HepG2 (cell line): ENCODE measurements around the gene SELENOM. TPM values are rescaled to one million over a fixed set of nuclear protein-coding genes. Genes with fewer than 3 reads are reported as not detected.

Source experiments
- ATAC-seq: fragments of 200-7000 bp; cut with Tn5 transposase; 3 replicates; pipeline ENCODE4 v1.9.1; 2020; ENCODE audit warnings: mild to moderate bottlenecking, moderate library complexity
- BruUV-seq: library from RNA; stranded (reverse); fragments of 400-500 nt; replicated peaks from 2 replicates; lab custom pipeline; 2021; lab: Mats Ljungman, UMichigan
- CTCF ChIA-PET: fragments of 300-600 bp; formaldehyde crosslinking; extraction: SDS; loops from one replicate; lab custom pipeline; 2021; ENCODE audit warnings: low total read pairs, inconsistent platforms, low intra/inter-chr PET ratio; lab: Yijun Ruan, JAX
- POLR2A ChIA-PET: fragments of 350-600 bp; sonication (Branson Sonifier 250); formaldehyde crosslinking; loops from one replicate; lab custom pipeline; 2020; ENCODE audit warnings: antibody characterized with exemption, inconsistent platforms; lab: Yijun Ruan, JAX
- DNase-seq: peaks from one replicate; pipeline ENCODE4 v3.0.0-alpha.2; 2015; ENCODE audit warnings: low spot score
- FAIRE-seq: peaks from 3 replicates; lab custom pipeline; 2011; peaks lifted over from hg19 to GRCh38; lab: Jason Lieb, UNC
- H2AFZ ChIP-seq: one replicate; pipeline ENCODE4 v1.6.1; 2011; ENCODE audit warnings: low read length, inconsistent platforms
- H3K27ac ChIP-seq: fragments of 300-600 bp; 3 replicates; pipeline ENCODE4 v1.8.0; 2011; ENCODE audit warnings: mixed run types, mild to moderate bottlenecking, mixed read lengths, low read length, inconsistent platforms; ENCODE audit not compliant: insufficient read depth; ENCODE audit errors: extremely low read length
- H3K27me3 ChIP-seq, 2 experiments: fragments of 200-600 bp in 1 of 2; 2 replicates in 1 of 2; 3 replicates in 1 of 2; pipeline versions ENCODE4 v1.6.0 to v1.8.0; 2011; ENCODE audit warnings: low read length in 2 of 2, mild to moderate bottlenecking in 2 of 2, moderate library complexity in 2 of 2, inconsistent platforms in 1 of 2; ENCODE audit not compliant: insufficient read depth in 2 of 2, control insufficient read depth in 1 of 2
- H3K36me3 ChIP-seq, 2 experiments: fragments of 200-600 bp in 1 of 2; replicated peaks in 1 of 2; 2 replicates in 1 of 2; 3 replicates in 1 of 2; pipeline versions ENCODE4 v1.5.1 to v1.8.0; 2011; ENCODE audit warnings: low read length in 2 of 2, inconsistent platforms in 1 of 2; ENCODE audit not compliant: insufficient read depth in 2 of 2, control insufficient read depth in 1 of 2
- H3K4me1 ChIP-seq: 2 replicates; pipeline ENCODE4 v1.5.1; 2012; ENCODE audit warnings: low read length, inconsistent platforms; ENCODE audit not compliant: insufficient read depth
- H3K4me2 ChIP-seq: 2 replicates; pipeline ENCODE4 v1.6.0; 2011; ENCODE audit warnings: low read depth, low read length, inconsistent platforms
- H3K4me3 ChIP-seq, 3 experiments: fragments of 200-600 bp in 1 of 3; sonication (generic), shearing (Covaris generic) in 1 of 3; replicated peaks in 1 of 3; 2 replicates each; pipeline ENCODE4 v1.5.1; 2011 to 2016; ENCODE audit warnings: low read length in 3 of 3, inconsistent platforms in 2 of 3, low read depth in 2 of 3, mild to moderate bottlenecking in 2 of 3, control low read depth in 1 of 3, mixed read lengths in 1 of 3; ENCODE audit not compliant: insufficient read depth in 1 of 3
- H3K79me2 ChIP-seq: one replicate; pipeline ENCODE4 v1.6.1; 2011; ENCODE audit warnings: low read length, inconsistent platforms; ENCODE audit not compliant: insufficient read depth
- H3K9ac ChIP-seq: 2 replicates; pipeline ENCODE4 v1.6.0; 2011; ENCODE audit warnings: mild to moderate bottlenecking, low read depth, low read length, inconsistent platforms; ENCODE audit not compliant: insufficient read depth
- H3K9me3 ChIP-seq: 2 replicates; pipeline ENCODE4 v1.5.1; 2012; ENCODE audit warnings: mild to moderate bottlenecking, low read length
- H4K20me1 ChIP-seq: 2 replicates; pipeline ENCODE4 v1.6.0; 2011; ENCODE audit warnings: inconsistent platforms, mild to moderate bottlenecking, low read length, moderate library complexity; ENCODE audit not compliant: insufficient read depth
- BRD4 ChIP-seq: sonication (generic); formaldehyde crosslinking; IDR thresholded peaks from 2 replicates; pipeline ENCODE4 v1.4.0; 2020; ENCODE audit warnings: missing genetic modification reagents
- GATAD1 ChIP-seq: IDR thresholded peaks from 2 replicates; pipeline ENCODE4 v1.6.1; 2016; ENCODE audit warnings: missing genetic modification reagents, missing compliant biosample characterization
- HNF4A ChIP-seq: sonication (generic); formaldehyde crosslinking; IDR thresholded peaks from 2 replicates; pipeline ENCODE4 v1.4.0; 2020; ENCODE audit warnings: missing genetic modification reagents
- RBFOX2 ChIP-seq: fragments of 200-400 bp; formaldehyde crosslinking; IDR thresholded peaks from 2 replicates; pipeline ENCODE4 v1.6.1; 2017; ENCODE audit warnings: low read depth, mild to moderate bottlenecking, low read length
- TFAP4 ChIP-seq: sonication (generic); IDR thresholded peaks from 2 replicates; pipeline ENCODE4 v1.6.1; 2016; ENCODE audit warnings: low read depth, borderline replicate concordance
- ZZZ3 ChIP-seq: sonication (generic); formaldehyde crosslinking; IDR thresholded peaks from 2 replicates; pipeline ENCODE4 v1.4.0; 2020; ENCODE audit warnings: missing genetic modification reagents, mild to moderate bottlenecking, borderline replicate concordance
- WGBS: methylation state at CpG from one replicate; pipeline ENCODE4 v1.1.6; 2017; ENCODE audit warnings: low lambda C conversion rate; 5-methylcytosine and 5-hydroxymethylcytosine counted together
- in situ Hi-C: cut with HindIII; loops from 2 replicates; pipeline ENCODE4 v1.10.0; 2017; ENCODE audit warnings: low pct_unique_long_range_greater_than_20kb; ENCODE audit not compliant: extremely low pct_ligation_motif_present
- intact Hi-C: fragments of 100-400 bp; cut with micrococcal nuclease; formaldehyde crosslinking; loops from one replicate; pipeline ENCODE4 v1.10.0; 2022; ENCODE audit not compliant: unreplicated experiment
- polyA plus RNA-seq, 8 experiments: library from polyadenylated mRNA; depleted of rRNA in 3 of 8; stranded (reverse) in 7 of 8; unstranded in 1 of 8; fragments of >200 nt; fragmentation: Illumina TruSeq in 4 of 8; extraction: Trizol in 4 of 8; gene quantifications; 2 replicates each; pipeline versions ENCODE4 v1.2.1 to v1.2.3, GENCODE V29; 2011 to 2016; ENCODE audit warnings: low read depth in 4 of 8, missing spikeins in 1 of 8, mixed read lengths in 1 of 8; ENCODE audit not compliant: insufficient read depth in 1 of 8
- total RNA-seq, 5 experiments: library from RNA; depleted of rRNA; stranded (reverse); fragments of >200 nt; fragmentation: Illumina TruSeq; extraction: Trizol; gene quantifications; 2 replicates each; pipeline ENCODE4 v1.2.3, GENCODE V29; 2016; ENCODE audit warnings: low read depth in 1 of 5

The SELENOM gene
- total and polyA plus RNA-seq, 2 of the 13 experiments (the other 11 are each of a cell fraction or from before 2014, with no cell fraction given), result 4.1 to 4.3 TPM

- ATAC-seq, result no peak
- Histone ChIP-seq H3K4me1 (no peaks in the 10 kb centered on the region), H3K4me3 (no peak overlapping the region), H3K9ac (no peak overlapping the region), H3K79me2 (no peaks in the 10 kb centered on the region), H4K20me1 (no peaks in the 10 kb centered on the region), H2AFZ (no peak overlapping the region)
- intact Hi-C loops (no loop called here), in situ Hi-C loops (no loop called here)
- POLR2A ChIA-PET, result interaction anchor here (1.0 kb wide), 1 partner anchor 10 kb away, joined by 3 read pairs; the partner anchor contains the start of gene SMTN
- no peak for DNase-seq
- no peak for FAIRE-seq
- no peak for TF ChIP-seq TFAP4
- TF ChIP-seq GATAD1, result no peak
- TF ChIP-seq RBFOX2, result peak; percentile 49
- no peak for TF ChIP-seq ZZZ3 (CRISPR knock-in tag)
- TF ChIP-seq HNF4A, result no peak
- no peak for TF ChIP-seq BRD4 (CRISPR knock-in tag)
- TF ChIP-seq, all 625 proteins: peak for 1
- BruUV-seq, result no TSS peak
- no peaks in the 10 kb centered on the region for H3K9me3 ChIP-seq
- WGBS, result 98% methylated on average over 15 of the region's 29 CpGs
- no peak overlapping the region for H3K4me2 ChIP-seq
- H3K36me3 ChIP-seq, result peaks cover 43 to 61% of the 10 kb centered on the region in 2 experiments
- no peaks in the 10 kb centered on the region for H3K27me3 ChIP-seq
- H3K27ac ChIP-seq, result no peak overlapping the region
- CTCF ChIA-PET, result interaction anchor here (3.5 kb wide), 1 partner anchor 58 kb away, joined by 32 read pairs; no protein-coding TSS in a partner anchor
These were observed 16.0 kb downstream of the SELENOM start for GRCh38 chr22:31091106-31091975.
